Gastroesophageal sphincter (tissue), 3 donors: Measurements from ENCODE around the gene HIRA.

Experiments used
- CTCF ChIP-seq, 4 experiments: fragments of 200-600 bp in 2 of 4; fragments of 450-650 bp in 2 of 4; sonication (generic) in 1 of 4; IDR thresholded peaks; one replicate each; pipeline ENCODE4 v1.5.1; 2017 to 2019; ENCODE audit warnings: antibody characterized with exemption in 4 of 4, mild to moderate bottlenecking in 2 of 4, moderate library complexity in 2 of 4
- EP300 ChIP-seq: sonication (generic); formaldehyde crosslinking; IDR thresholded peaks from one replicate; pipeline ENCODE4 v1.6.1; 2017; ENCODE audit warnings: antibody characterized with exemption, mild to moderate bottlenecking

GRCh38 chr22:19419464-19420178 lies 11.9 kb downstream of the HIRA start:
- TF ChIP-seq CTCF (IDR thresholded peaks at IDR 0.05) (no peak), EP300 (no peak)
